Astrocyte (in vitro differentiated cells and primary cell): ENCODE data around the gene WNT9A.
"Not testable (repeated sequence)": the region's sequence is repeated elsewhere in the genome, so short reads cannot be mapped to it uniquely, and the experiment has no call there.

Source experiments
- CTCF ChIP-seq: IDR thresholded peaks from 2 replicates; pipeline ENCODE4 v1.5.1; 2011; ENCODE audit warnings: low read depth, mild to moderate bottlenecking, inconsistent platforms, low read length, moderate library complexity; ENCODE audit not compliant: insufficient read depth
- EZH2 ChIP-seq: IDR thresholded peaks from 2 replicates; pipeline ENCODE4 v1.6.1; 2012; ENCODE audit warnings: mild to moderate bottlenecking, low read length, inconsistent platforms; ENCODE audit not compliant: insufficient read depth

GRCh38 chr1:227970076-227970995, 22.6 kb upstream of the WNT9A start:
- not testable (repeated sequence) for TF ChIP-seq CTCF, EZH2
